ENCODE results near the gene ATP5MC2. TPM values are rescaled to one million over a fixed set of nuclear protein-coding genes. Genes with fewer than 3 reads are reported as not detected.
A peak's percentile ranks its signal among the peaks of the same experiment; 100 is the strongest.

The ATP5MC2 gene
- total RNA-seq, 1 experiment from 2014 or later, result 304 TPM

GRCh38 chr12:53670971-53671370, 4.9 kb downstream of the ATP5MC2 start:
- peaks cover 11 to 47% of the 10 kb centered on the region in 2 experiments; a peak in 3 of 4 replicates for H3K36me3 ChIP-seq (ENCODE audit: control insufficient read depth in 1 of 2, insufficient read depth in 2 of 2, low read length in 2 of 2)
- H3K9ac ChIP-seq (ENCODE audit: low read length), result peak overlapping the region; percentile 22; the same call in 1 of the 2 replicates
- H3K27ac ChIP-seq (ENCODE audit: low read depth, low read length), result peak overlapping the region; percentile 54; the same call in 1 of the 2 replicates
- intact Hi-C loops (cut with micrococcal nuclease), result loop anchor here (10.0 kb wide), 1 partner anchor 346 kb away; the partner anchor contains the start of gene AAAS
- no peaks in the 10 kb centered on the region for H3K9me3 ChIP-seq (ENCODE audit: control insufficient read depth in 1 of 2, insufficient read depth in 1 of 2, low read depth in 1 of 2, low read length in 2 of 2)
- peaks cover 15 to 73% of the 10 kb centered on the region in 2 experiments for H3K4me1 ChIP-seq (ENCODE audit: control insufficient read depth in 1 of 2, insufficient read depth in 2 of 2, low read length in 2 of 2)
- CTCF ChIA-PET, result interaction anchor here (1.3 kb wide), 1 partner anchor 128 kb away, joined by 3 read pairs; no protein-coding TSS in a partner anchor
- peaks cover 5% of the 10 kb centered on the region; the same call in 1 of the 2 replicates for H4K20me1 ChIP-seq (ENCODE audit: insufficient read depth)
- POLR2A ChIA-PET, result no interaction called here
- H3K4me2 ChIP-seq (ENCODE audit: low read length), result peak overlapping the region; percentile 54
- no peak overlapping the region for H2AFZ ChIP-seq (ENCODE audit: low read depth, low read length, poor library complexity, severe bottlenecking)
- no peak for DNase-seq (ENCODE audit: low read depth, low spot score)
- peak overlapping the region in 1 of 2 experiments; percentile 17; a peak in 1 of 4 replicates for H3K4me3 ChIP-seq (replicated peaks in 1 of 2; ENCODE audit: low read depth in 1 of 2, low read length in 2 of 2)
- no TSS peak for BruUV-seq (replicated peaks)
- H3K9me2 ChIP-seq (ENCODE audit: insufficient read depth), result no peaks in the 10 kb centered on the region
- TF ChIP-seq FOSL1 (IDR thresholded peaks at IDR 0.05; ENCODE audit: low read depth) (no peak), ATF3 (IDR thresholded peaks at IDR 0.05) (no peak), TCF7L2 (IDR thresholded peaks at IDR 0.05; ENCODE audit: borderline replicate concordance, extremely low read depth, insufficient read depth, insufficient read length) (no peak), SRF (IDR thresholded peaks at IDR 0.05; ENCODE audit: low read depth) (no peak), CTCF (IDR thresholded peaks at IDR 0.05 in 2 of 3, conservative IDR thresholded peaks at IDR 0.05 in 1 of 3; ENCODE audit: borderline replicate concordance in 1 of 3, insufficient read depth in 1 of 3, low read depth in 2 of 3, low read length in 2 of 3) (no peak), YY1 (IDR thresholded peaks at IDR 0.05; ENCODE audit: extremely low read depth, insufficient replicate concordance, low read depth, low read length) (no peak), EZH2 (IDR thresholded peaks at IDR 0.05) (no peak), REST (IDR thresholded peaks at IDR 0.05; ENCODE audit: low read depth) (no peak), EGR1 (IDR thresholded peaks at IDR 0.05; ENCODE audit: low read depth) (no peak), JUND (IDR thresholded peaks at IDR 0.05) (no peak), MAX (IDR thresholded peaks at IDR 0.05) (no peak), CEBPB (IDR thresholded peaks at IDR 0.05; ENCODE audit: low read depth) (no peak), RAD21 (IDR thresholded peaks at IDR 0.05; ENCODE audit: low read depth) (no peak), SP1 (IDR thresholded peaks at IDR 0.05; ENCODE audit: low read depth) (no peak), EZH2phosphoT487 (IDR thresholded peaks at IDR 0.05; ENCODE audit: borderline replicate concordance) (no peak), ZBTB33 (IDR thresholded peaks at IDR 0.05; ENCODE audit: extremely low read depth, insufficient replicate concordance, low read length) (no peak), ZNF274 (IDR thresholded peaks at IDR 0.05; ENCODE audit: low read depth, low read length) (no peak), SIN3A (IDR thresholded peaks at IDR 0.05; ENCODE audit: low read depth) (no peak), POLR2A (IDR thresholded peaks at IDR 0.05; ENCODE audit: borderline replicate concordance, extremely low read depth, insufficient read depth, insufficient read length) (no peak), CBX3 (IDR thresholded peaks at IDR 0.05; ENCODE audit: low read depth) (no peak)
- peaks cover 41% of the 10 kb centered on the region for H3K79me2 ChIP-seq (ENCODE audit: insufficient read depth, low read length)
- ATAC-seq, result no peak
- H3K27me3 ChIP-seq (ENCODE audit: insufficient read depth, low read length), result no peaks in the 10 kb centered on the region
- RAD21 ChIA-PET (ENCODE audit: low non-redundant PET in 1 of 2, low total read pairs in 2 of 2, uncharacterized antibody in 2 of 2, unreplicated experiment in 2 of 2), result no interaction called here

Data from HCT116 (cell line).